Measurements from ENCODE around the gene NPBWR2.
"Not testable (repeated sequence)": the region's sequence is repeated elsewhere in the genome, so short reads cannot be mapped to it uniquely, and the experiment has no call there.

Gene NPBWR2

GRCh38 chr20:64119681-64120341, 12.4 kb upstream of the NPBWR2 start:
- no peak overlapping the region for H3K4me3 ChIP-seq (ENCODE audit: low read depth, low read length)
- TF ChIP-seq, protein P1, sequence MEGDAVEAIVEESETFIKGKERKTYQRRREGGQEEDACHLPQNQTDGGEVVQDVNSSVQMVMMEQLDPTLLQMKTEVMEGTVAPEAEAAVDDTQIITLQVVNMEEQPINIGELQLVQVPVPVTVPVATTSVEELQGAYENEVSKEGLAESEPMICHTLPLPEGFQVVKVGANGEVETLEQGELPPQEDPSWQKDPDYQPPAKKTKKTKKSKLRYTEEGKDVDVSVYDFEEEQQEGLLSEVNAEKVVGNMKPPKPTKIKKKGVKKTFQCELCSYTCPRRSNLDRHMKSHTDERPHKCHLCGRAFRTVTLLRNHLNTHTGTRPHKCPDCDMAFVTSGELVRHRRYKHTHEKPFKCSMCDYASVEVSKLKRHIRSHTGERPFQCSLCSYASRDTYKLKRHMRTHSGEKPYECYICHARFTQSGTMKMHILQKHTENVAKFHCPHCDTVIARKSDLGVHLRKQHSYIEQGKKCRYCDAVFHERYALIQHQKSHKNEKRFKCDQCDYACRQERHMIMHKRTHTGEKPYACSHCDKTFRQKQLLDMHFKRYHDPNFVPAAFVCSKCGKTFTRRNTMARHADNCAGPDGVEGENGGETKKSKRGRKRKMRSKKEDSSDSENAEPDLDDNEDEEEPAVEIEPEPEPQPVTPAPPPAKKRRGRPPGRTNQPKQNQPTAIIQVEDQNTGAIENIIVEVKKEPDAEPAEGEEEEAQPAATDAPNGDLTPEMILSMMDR (IDR thresholded peaks at IDR 0.05; ENCODE audit: low read depth, low read length), result no peak

- no peak overlapping the region for H3K4me3 ChIP-seq (ENCODE audit: low read depth, low read length)
- TF ChIP-seq, protein P1 (IDR thresholded peaks at IDR 0.05; ENCODE audit: low read depth, low read length), result no peak
Measured at GRCh38 chr20:64119301-64119680, 11.9 kb upstream of the NPBWR2 start.

DNA sequence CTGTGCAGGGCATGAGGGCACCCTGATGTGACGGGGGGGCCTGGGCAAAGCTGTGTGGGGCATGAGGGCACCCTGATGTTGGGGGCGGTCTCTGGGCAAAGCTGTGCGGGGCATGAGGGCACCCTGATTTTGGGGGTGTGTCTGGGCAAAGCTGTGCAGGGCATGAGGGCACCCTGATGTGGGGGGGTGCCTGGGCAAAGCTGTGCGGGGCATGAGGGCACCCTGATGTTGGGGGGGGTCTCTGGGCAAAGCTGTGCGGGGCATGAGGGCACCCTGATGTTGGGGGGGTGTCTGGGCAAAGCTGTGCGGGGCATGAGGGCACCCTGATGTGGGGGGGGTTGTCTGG, 10.0 kb upstream of the NPBWR2 start:
- H3K4me3 ChIP-seq (ENCODE audit: low read depth, low read length), result not testable (repeated sequence)

GRCh38 chr20:64116541-64117431, 9.4 kb upstream of the NPBWR2 start:
- TF ChIP-seq, protein P1 (IDR thresholded peaks at IDR 0.05; ENCODE audit: low read depth, low read length), result no peak
- no peak overlapping the region for H3K4me3 ChIP-seq (ENCODE audit: low read depth, low read length)

DNA sequence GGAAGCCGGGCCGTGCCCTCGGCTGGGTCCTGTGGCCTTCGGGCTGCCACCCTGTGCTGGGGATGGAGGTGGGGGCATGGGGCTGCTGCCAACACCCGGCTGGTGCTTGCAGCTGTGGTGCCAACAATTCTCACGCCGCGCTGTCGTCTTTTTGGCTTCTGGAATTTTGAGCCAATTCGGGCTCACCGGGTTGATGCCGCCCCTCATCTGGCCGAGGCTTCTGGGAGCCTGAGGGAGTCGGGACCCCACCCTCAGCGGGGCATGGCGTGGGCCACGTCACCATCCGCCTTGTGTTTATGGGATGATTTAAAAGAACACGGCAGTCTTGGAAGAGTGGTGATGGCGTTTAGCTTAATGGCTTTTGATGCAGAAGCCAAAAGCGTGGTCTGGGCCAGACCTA, 8.7 kb upstream of the NPBWR2 start:
- H3K4me3 ChIP-seq (ENCODE audit: low read depth, low read length), result no peak overlapping the region
- TF ChIP-seq, protein P1 (IDR thresholded peaks at IDR 0.05; ENCODE audit: low read depth, low read length), result no peak

GRCh38 chr20:64115171-64115911, 8.0 kb upstream of the NPBWR2 start:
- no peak overlapping the region for H3K4me3 ChIP-seq (ENCODE audit: low read depth, low read length)
- TF ChIP-seq, protein P1 (IDR thresholded peaks at IDR 0.05; ENCODE audit: low read depth, low read length), result no peak

DNA sequence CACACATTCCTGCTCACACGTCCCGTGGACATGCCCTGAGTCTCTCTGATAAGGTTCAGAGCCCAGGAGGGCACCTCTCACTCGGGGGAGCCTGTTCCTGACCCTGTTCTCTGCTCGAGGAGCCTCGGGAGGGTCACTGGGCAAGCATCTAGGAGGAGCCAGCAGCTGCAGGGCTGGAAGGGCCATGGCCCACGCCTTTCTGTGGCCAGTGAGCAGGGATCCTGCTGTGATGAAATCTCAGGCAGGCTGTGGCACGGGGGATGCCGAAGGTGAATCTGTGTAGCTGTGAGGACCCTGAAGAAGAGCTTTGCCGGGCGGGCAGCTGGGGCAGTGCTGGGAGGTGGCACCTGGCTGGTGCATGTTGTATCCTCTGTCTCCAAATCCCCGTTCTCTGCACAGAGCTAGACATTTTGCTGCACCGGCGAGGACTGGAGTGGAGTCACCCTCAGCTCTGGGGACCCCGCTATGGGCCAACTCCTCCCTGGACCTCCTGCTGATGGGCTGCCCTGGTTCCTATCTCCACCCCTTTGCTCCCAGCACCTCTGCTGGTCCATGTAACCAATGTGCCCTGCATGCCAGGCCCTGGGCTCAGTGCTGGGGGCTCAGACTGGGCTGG, 7.1 kb upstream of the NPBWR2 start:
- H3K4me3 ChIP-seq (ENCODE audit: low read depth, low read length), result no peak overlapping the region

More for the DNA sequence above, 7.1 kb upstream of the NPBWR2 start:
- TF ChIP-seq, protein P1 (IDR thresholded peaks at IDR 0.05; ENCODE audit: low read depth, low read length), result no peak
